ENCODE measurements around the gene ZNF526.
"Not testable (repeated sequence)": the region's sequence is repeated elsewhere in the genome, so short reads cannot be mapped to it uniquely, and the experiment has no call there.

Gene ZNF526

GRCh38 chr19:42246922-42247639, 27.0 kb downstream of the ZNF526 start:
- DNase-seq (ENCODE audit: low read depth): no peak

DNA sequence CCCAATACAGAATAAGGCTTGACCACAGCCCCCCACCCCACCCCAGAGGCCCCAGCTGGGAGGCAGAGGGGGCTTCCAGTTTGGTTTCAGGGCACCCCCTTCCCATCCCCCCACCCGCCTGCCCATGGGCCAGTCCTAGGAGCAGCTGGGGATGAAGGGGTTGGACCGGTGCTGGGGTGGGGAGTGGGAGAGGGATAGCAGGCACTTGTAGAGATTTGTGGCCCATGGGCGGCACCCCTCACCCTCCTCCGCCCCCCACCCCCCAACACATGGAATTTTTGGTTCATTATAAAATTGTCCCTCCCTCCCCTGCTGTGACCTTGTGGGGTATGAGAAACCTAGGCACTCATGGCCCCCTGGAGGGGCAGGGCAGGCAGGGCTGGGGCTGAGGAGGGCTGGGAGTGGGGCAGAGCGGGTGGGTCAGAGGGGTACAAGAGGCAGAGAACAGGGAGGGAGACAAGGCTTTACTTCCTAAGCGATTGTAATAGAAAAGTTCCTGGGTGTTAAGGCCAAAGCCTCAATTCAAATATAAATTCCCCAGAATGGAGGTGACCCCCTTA, 27.6 kb downstream of the ZNF526 start:
- no peak for DNase-seq (ENCODE audit: low read depth)

DNA sequence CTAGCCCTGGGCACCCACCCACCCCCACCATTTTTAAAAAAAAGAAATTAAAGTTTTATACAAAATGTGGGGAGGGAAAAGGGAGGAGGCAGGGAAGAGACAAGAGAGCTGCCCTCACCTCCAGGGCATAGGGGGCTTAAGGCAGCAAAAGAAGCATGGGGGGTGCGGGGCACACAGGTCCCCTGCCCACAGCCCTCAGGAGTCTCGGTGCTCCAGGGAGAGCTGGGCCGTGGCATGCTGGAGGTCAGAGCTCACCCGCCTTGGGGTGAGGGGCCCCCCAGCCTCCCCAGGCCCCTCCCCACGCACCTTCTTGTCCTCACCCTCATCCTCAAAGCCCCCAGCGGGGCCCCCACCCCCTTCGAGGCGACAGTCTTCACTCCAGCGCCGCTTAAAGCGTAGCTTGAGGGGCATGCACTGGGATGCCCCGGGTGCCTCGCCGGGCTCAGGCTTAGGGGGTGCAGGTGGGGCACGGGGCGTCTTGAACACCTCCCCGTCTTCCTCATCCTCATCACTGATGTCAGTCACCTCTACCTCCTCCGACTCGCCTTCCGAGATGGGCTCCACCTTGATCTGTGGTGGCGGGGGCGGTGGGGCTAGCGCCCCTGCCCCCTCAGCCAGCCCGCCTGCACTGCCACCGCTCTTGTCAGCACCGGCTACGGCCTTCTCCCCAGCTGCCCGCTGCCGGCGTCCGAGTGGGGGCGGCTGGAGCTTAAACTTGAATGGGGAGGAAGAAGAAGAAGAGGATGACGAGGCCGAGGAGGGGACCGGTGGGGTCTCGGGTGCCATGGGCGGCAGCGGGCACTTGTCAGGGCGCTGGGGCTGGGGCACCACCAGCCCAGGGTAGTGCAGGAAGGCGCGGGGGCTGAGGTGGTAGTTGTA, 28.4 kb downstream of the ZNF526 start:
- DNase-seq (ENCODE audit: low read depth): no peak

DNA sequence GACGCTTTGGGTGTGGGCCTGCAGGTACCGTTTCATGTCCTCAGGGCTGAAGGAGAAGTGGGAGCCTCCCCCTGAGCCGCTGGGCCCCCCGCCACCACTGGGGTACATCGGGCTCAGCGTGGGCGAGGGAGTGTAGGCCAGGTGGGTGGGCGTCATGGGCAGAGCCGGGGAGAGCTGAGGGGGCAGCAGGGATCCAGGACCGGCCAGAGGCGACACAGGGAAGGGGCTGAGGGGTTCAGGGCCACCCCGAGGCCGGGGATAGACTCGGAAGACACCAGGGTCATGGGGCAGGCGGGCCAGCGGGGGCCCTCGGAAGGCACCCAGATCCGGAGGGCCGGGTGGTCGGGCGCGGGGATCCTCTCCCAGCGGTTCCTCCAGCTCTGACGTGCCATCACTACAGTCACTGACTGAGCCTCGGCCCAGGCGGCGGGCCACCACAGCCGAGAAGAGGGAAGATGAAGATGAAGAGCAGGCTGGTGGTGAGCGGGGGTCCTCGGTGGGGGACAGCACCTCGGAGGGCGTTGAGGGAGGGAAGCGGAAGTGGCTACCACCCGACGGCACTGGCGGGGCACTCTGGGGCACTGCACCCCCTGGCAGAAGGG, 29.1 kb downstream of the ZNF526 start:
- DNase-seq (ENCODE audit: low read depth): no peak

DNA sequence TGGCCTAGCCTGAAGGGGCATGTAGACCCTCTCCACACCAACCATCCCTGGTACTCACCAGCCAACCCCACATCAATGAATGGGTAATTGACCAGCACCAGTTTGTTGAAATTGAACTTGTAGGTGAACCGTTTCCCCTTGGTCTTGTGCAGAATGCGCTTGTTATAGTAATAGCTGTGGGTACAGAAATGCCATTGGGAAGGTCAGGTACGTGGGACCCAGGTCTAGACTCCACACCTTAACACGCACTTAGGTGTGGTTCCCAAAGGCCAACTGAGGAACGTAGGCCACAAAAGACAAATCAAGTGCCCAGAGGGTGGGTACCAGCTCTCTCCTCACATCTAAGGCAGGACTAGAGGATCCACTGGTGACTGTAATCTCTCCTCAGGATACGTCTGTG, 29.7 kb downstream of the ZNF526 start:
- no peak for DNase-seq (ENCODE audit: low read depth)

GRCh38 chr19:42250183-42250665, 30.1 kb downstream of the ZNF526 start:
- no peak for DNase-seq (ENCODE audit: low read depth)

DNA sequence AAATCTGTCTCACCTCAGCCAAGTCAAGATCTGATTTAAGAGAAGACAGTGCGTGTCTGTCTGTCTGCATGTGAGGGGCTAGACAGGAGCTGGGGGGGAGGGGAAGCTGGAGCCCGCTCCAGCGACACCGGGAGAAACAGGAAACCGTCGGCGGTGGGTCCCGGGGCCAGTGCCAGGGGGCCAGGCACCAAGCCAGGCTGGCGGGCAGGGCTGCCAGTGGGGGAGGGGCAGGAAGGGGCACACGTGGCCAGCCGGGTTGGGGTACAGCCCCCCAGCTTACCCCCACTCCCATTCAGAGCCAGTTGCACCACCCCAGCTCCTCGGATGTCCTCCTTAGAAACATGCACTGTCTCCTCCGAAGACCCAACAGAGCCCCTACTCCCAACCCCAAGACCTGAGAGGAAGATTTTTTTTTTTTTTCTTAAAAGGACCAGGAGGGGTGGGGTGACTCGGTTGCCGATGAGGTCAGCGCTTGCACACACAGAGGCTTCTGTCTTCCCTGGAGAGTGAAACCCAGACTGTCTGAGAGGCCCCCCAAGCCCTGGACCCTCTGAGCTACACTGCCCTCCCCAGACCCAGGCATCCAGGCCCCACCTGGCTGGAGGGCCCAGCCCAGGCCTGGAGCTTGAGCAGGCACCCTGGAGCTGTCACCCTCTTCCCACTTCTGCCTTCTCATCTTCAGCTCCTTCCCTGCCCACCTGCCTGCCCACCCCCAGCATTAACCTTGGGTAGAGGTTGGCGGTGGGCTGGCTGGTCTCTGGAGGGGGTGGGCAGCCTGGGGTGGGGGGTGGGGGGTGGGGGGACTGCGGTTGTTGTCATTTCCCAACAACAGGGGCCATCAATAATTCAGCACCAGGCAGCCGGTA, 30.8 kb downstream of the ZNF526 start:
- DNase-seq (ENCODE audit: low read depth): no peak

- no peak for DNase-seq (ENCODE audit: low read depth)
Observed at GRCh38 chr19:42251572-42252358, 31.7 kb downstream of the ZNF526 start.

- no peak for DNase-seq (ENCODE audit: low read depth)
Observed at GRCh38 chr19:42252365-42253244, 32.5 kb downstream of the ZNF526 start.

GRCh38 chr19:42253245-42254088, 33.4 kb downstream of the ZNF526 start:
- DNase-seq (ENCODE audit: low read depth): peak; percentile 82

GRCh38 chr19:42254089-42254849, 34.2 kb downstream of the ZNF526 start:
- peak; percentile 62 for DNase-seq (ENCODE audit: low read depth)

DNA sequence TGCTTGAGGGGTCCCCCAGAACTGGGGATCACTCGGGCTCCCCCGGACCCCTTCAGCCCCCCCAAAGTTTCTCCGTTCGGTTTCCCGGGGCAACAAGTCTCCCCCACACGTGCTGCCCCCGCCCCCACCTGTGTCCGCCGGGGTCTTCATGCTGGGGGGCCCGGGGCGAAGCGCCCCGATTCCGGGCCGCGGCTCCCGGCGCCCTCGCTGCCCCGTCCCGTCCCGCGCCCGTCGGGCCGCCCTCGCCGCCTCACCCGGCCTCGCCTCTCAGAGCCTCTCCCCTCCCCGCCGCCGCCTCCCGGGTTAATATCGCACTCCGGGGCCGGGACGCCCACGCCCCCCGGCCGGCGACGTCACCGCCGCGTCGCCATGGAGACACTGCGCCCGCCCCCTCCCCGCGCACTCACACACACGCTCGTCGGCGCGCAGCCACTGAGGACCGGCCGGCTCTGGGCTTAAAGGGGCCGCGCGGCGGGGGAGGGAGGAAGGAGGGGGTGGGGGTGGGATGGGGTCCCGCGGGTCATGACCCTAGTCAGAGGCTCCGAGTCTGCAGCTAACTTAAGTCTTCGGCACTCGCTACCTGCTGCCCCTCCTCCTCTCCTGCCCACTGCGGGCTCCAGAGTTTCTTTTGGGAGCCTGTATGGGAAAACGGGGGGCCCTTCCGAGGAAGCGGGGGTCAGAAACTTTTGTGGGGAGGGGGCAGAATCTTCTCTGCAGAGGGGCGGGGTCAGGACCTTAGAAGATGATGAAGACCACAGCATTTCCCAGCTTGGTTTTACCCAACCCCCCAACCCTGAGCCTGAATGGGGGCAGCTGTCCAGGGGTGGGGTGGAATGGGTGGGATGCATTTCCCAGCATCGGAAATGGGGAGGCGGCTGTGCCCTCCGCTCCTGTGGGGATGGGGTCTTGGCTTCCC, 35.0 kb downstream of the ZNF526 start, which contains the start of gene ERF:
ERF (minus strand) TSS at position 279 of the 916 bp plus-strand sequence; CDS start at position 150, 129 bp downstream.
- DNase-seq (ENCODE audit: low read depth): peak; percentile 76

GRCh38 chr19:42255766-42256745, 35.9 kb downstream of the ZNF526 start:
- no peak for DNase-seq (ENCODE audit: low read depth)

- DNase-seq (ENCODE audit: low read depth): not testable (repeated sequence)
Observed at GRCh38 chr19:42257842-42258241, 37.7 kb downstream of the ZNF526 start.

GRCh38 chr19:42261763-42262162, 41.7 kb downstream of the ZNF526 start:
- no peak for DNase-seq (ENCODE audit: low read depth)
